Transverse colon (tissue), 4 donors: ENCODE data around the gene SLAMF1. TPM values are rescaled to one million over a fixed set of nuclear protein-coding genes. Genes with fewer than 3 reads are reported as not detected.

Source experiments
- DNase-seq: peaks from one replicate; pipeline ENCODE4 v3.0.0-alpha.2; 2019
- H3K27ac ChIP-seq, 4 donors: fragments of 200-600 bp; sonication (generic); 2 replicates each; pipeline ENCODE4 v1.5.1; 2016 to 2018; ENCODE audit warnings: inconsistent platforms in 4 of 4
- H3K27me3 ChIP-seq: fragments of 200-600 bp; sonication (generic); 2 replicates; pipeline ENCODE4 v1.5.1; 2017; ENCODE audit warnings: inconsistent platforms
- H3K36me3 ChIP-seq, 4 donors: fragments of 200-600 bp; sonication (generic); 2 replicates each; pipeline ENCODE4 v1.5.1; 2017 to 2019; ENCODE audit warnings: inconsistent platforms in 4 of 4
- H3K4me1 ChIP-seq, 4 donors: fragments of 200-600 bp; sonication (generic); 2 replicates each; pipeline ENCODE4 v1.5.1; 2017 to 2020; ENCODE audit warnings: inconsistent platforms in 4 of 4
- H3K4me3 ChIP-seq, 4 donors: fragments of 200-600 bp; sonication (generic); 1 replicate in 1 of 4; 2 replicates in 3 of 4; pipeline versions ENCODE4 v1.5.1 to v1.6.1; 2017 to 2019; ENCODE audit warnings: inconsistent platforms in 4 of 4
- H3K9me3 ChIP-seq, 2 donors: fragments of 200-600 bp; sonication (generic); 2 replicates each; pipeline ENCODE4 v1.5.1; 2017 to 2019; ENCODE audit warnings: inconsistent platforms in 2 of 2
- EP300 ChIP-seq: sonication (generic); formaldehyde crosslinking; IDR thresholded peaks from one replicate; pipeline ENCODE4 v1.6.1; 2017; ENCODE audit warnings: antibody characterized with exemption, low read depth
- POLR2A ChIP-seq: fragments of 450-650 bp; IDR thresholded peaks from one replicate; pipeline ENCODE4 v1.6.1; 2016; ENCODE audit warnings: antibody characterized with exemption, mild to moderate bottlenecking, moderate library complexity
- POLR2AphosphoS5 ChIP-seq, 3 donors: sonication (generic); formaldehyde crosslinking; IDR thresholded peaks; one replicate each; pipeline ENCODE4 v1.6.1; 2016; ENCODE audit warnings: antibody characterized with exemption in 3 of 3
- WGBS, 2 donors: methylation state at CpG; one replicate each; pipeline ENCODE4 v1.1.5; 2018; ENCODE audit warnings: low coverage in 1 of 2; 5-methylcytosine and 5-hydroxymethylcytosine counted together
- in situ Hi-C, 4 donors: fragments of 200-750 bp; cut with MboI; loops; one replicate each; pipeline versions ENCODE4 v1.15.0 to v1.15.1; 2017; ENCODE audit warnings: low sequenced_read_pairs in 3 of 4, low pct_ligation_motif_present in 1 of 4, low pct_unique_long_range_greater_than_20kb in 1 of 4
- intact Hi-C: fragments of 100-400 bp; cut with DNase I; formaldehyde crosslinking; loops from one replicate; pipeline ENCODE4 v1.15.1; 2023; ENCODE audit warnings: low total_unique reads
- total RNA-seq, 4 donors: library from RNA; depleted of rRNA; stranded (reverse); fragments of >200 nt; gene quantifications; one replicate each; pipeline ENCODE4 v1.1.0, GENCODE V29; 2016
- TF ChIP-seq, protein P1 (sequence below), 5 experiments: fragments of 200-600 bp in 3 of 5; fragments of 450-650 bp in 2 of 5; sonication (generic) in 3 of 5; IDR thresholded peaks; 1 replicate in 2 of 5; 2 replicates in 3 of 5; pipeline ENCODE4 v1.5.1; 2016 to 2017; ENCODE audit warnings: antibody characterized with exemption in 5 of 5, inconsistent platforms in 3 of 5, mild to moderate bottlenecking in 2 of 5, moderate library complexity in 1 of 5

The SLAMF1 gene
- total RNA-seq, 4 donors from 2014 or later, result 1.1 to 3.3 (median 3.2) TPM; not detected in 1

DNA sequence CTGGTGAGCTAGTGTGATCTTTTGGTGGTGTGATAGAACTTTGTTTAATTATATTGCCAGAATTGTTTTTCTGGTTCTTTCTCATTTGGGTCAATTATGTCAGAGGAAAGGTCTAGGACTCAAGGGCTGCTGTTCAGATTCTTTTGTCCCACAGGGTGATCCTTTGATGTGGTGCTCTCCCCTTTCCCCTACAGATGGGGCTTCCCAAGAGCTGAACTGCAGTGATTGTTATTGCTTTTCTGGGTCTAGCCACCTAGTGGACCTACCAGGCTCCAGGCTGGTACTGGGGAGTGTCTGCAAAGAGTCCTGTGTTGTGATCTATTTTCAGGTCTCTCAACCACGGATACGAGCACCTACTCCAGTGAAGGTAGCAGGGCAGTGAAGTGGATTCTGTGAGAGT, 41.6 kb downstream of the SLAMF1 start:
- TF ChIP-seq, protein P1, sequence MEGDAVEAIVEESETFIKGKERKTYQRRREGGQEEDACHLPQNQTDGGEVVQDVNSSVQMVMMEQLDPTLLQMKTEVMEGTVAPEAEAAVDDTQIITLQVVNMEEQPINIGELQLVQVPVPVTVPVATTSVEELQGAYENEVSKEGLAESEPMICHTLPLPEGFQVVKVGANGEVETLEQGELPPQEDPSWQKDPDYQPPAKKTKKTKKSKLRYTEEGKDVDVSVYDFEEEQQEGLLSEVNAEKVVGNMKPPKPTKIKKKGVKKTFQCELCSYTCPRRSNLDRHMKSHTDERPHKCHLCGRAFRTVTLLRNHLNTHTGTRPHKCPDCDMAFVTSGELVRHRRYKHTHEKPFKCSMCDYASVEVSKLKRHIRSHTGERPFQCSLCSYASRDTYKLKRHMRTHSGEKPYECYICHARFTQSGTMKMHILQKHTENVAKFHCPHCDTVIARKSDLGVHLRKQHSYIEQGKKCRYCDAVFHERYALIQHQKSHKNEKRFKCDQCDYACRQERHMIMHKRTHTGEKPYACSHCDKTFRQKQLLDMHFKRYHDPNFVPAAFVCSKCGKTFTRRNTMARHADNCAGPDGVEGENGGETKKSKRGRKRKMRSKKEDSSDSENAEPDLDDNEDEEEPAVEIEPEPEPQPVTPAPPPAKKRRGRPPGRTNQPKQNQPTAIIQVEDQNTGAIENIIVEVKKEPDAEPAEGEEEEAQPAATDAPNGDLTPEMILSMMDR (IDR thresholded peaks at IDR 0.05), result peak in 1 of 5 experiments; percentile 7
- TF ChIP-seq POLR2AphosphoS5 (IDR thresholded peaks at IDR 0.05), result no peak
- intact Hi-C loops (no loop called here), in situ Hi-C loops (loop anchor here (5.0 to 25.0 kb wide), 3 partner anchors 168 to 180 kb away; no protein-coding TSS in a partner anchor)
- no peak overlapping the region for H3K27ac ChIP-seq
- peaks cover 0 to 7% (median 0%) of the 10 kb centered on the region in 4 donors for H3K4me1 ChIP-seq
- no peaks in the 10 kb centered on the region for H3K36me3 ChIP-seq
- H3K4me3 ChIP-seq, result no peak overlapping the region
- no peaks in the 10 kb centered on the region for H3K27me3 ChIP-seq
- no peak for DNase-seq
- peaks cover 0 to 6% of the 10 kb centered on the region in 2 donors for H3K9me3 ChIP-seq
- WGBS, 2 donors, result 94% methylated on average over 2 of the region's 2 CpGs; no CpG with 5 or more reads in 1 of the 2 donors

DNA sequence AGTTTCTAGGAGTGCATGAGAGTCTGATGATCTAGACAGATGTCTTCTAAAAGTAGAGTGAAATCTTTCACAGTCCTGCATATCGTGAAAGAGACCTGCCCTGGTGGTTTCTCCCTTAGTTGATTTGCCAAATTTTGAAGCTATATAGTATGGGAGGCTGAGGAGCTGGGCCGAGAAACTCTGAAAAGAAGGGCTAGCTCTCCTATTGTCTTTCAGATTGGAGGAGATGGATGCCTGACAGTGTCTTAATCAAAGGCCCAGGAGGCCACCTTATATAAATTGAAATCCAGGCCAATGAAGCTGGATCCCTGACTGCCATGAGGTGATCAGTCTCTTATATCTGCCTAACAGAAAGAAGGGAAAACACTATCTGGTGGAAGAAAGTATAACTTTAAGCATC, 49.1 kb downstream of the SLAMF1 start:
- TF ChIP-seq EP300 (no peak), POLR2A (no peak), POLR2AphosphoS5 (IDR thresholded peaks at IDR 0.05) (no peak)
- TF ChIP-seq, protein P1 (IDR thresholded peaks at IDR 0.05), result no peak

DNA sequence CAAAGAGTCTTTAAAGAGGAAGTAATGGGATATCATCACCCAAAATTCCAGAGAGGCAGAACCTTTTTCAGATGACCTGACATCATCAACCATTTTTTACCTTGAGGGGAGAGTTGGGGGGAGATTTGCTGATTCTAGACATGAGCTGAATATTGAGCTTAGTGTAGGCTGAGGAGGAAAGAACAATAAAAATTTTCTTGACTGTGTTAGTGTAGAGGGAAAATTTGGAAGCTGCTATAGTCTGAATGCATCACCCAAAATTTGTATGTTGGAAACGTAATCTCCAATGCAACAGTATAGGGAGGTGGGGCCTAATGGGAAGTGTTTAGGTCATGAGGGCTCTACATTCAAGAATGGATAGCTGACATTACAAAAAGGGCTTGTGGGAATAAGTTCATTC, 49.8 kb downstream of the SLAMF1 start:
- 94% methylated on average over 1 of the region's 1 CpG; no CpG with 5 or more reads in 1 of the 2 donors for WGBS, 2 donors
- in situ Hi-C loops, result no loop called here

More for the DNA sequence above, 49.1 kb downstream of the SLAMF1 start:
- Histone ChIP-seq H3K4me1 (no peaks in the 10 kb centered on the region), H3K9me3 (peaks cover 0 to 6% of the 10 kb centered on the region in 2 donors), H3K27ac (no peak overlapping the region), H3K36me3 (no peaks in the 10 kb centered on the region), H3K4me3 (no peak overlapping the region), H3K27me3 (no peaks in the 10 kb centered on the region)
- WGBS, 2 donors, result 82 to 84% methylated on average over 2 of the region's 2 CpGs
- DNase-seq, result no peak
- in situ Hi-C loops, result no loop called here
- intact Hi-C loops, result no loop called here

DNA sequence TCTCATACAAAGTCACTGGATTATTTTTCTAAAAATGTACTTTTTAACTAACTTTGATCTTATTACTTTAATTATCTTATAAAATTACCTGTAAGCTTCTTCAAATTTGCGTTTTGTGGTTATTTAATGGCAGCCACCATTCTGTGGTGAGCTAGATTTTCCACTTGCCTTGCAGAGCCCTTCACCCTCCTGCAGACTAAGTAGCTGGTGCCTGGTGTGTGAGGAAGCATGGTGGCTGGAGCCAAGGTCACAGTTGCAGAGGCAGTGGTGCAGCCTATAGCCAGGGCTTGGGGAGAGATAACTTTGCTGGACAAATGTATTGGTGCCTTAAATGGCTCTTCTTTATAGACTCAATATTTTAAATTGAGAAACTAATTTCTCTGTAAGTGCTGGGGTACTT, 56.4 kb downstream of the SLAMF1 start:
- H3K27me3 ChIP-seq, result no peaks in the 10 kb centered on the region
- WGBS, 2 donors, result 77 to 83% methylated on average over 1 of the region's 1 CpG
- in situ Hi-C loops, result no loop called here
- no peak overlapping the region for H3K4me3 ChIP-seq
- H3K27ac ChIP-seq, result no peak overlapping the region
- H3K4me1 ChIP-seq, result no peaks in the 10 kb centered on the region
- no peaks in the 10 kb centered on the region for H3K36me3 ChIP-seq
- H3K9me3 ChIP-seq, result no peaks in the 10 kb centered on the region
- intact Hi-C loops, result no loop called here
- TF ChIP-seq, protein P1 (IDR thresholded peaks at IDR 0.05), result no peak
- TF ChIP-seq POLR2A, result no peak
- TF ChIP-seq POLR2AphosphoS5 (IDR thresholded peaks at IDR 0.05), result no peak
- TF ChIP-seq EP300, result no peak
- no peak for DNase-seq

More for the DNA sequence above, 49.8 kb downstream of the SLAMF1 start:
- H3K4me1 ChIP-seq, result no peaks in the 10 kb centered on the region
- intact Hi-C loops, result no loop called here
- no peak overlapping the region for H3K27ac ChIP-seq
- TF ChIP-seq, protein P1 (IDR thresholded peaks at IDR 0.05), result no peak
- H3K27me3 ChIP-seq, result no peaks in the 10 kb centered on the region
- no peak for DNase-seq
- H3K36me3 ChIP-seq, result no peaks in the 10 kb centered on the region
- H3K9me3 ChIP-seq, result peaks cover 0 to 6% of the 10 kb centered on the region in 2 donors
- H3K4me3 ChIP-seq, result no peak overlapping the region
